Trophoblast cell (in vitro differentiated cells and primary cell): Measurements from ENCODE around the gene CRTAP.

ENCODE experiments used
- DNase-seq, 2 donors: peaks; one replicate each; pipeline ENCODE4 v3.0.0-alpha.2; 2016
- H2AFZ ChIP-seq: 2 replicates; pipeline ENCODE4 v1.6.1; 2013; ENCODE audit warnings: low read length, moderate library complexity, mild to moderate bottlenecking; ENCODE audit not compliant: insufficient read depth, poor library complexity
- H2AK5ac ChIP-seq: 2 replicates; pipeline ENCODE4 v1.6.1; 2013; ENCODE audit warnings: mild to moderate bottlenecking, low read length
- H2BK120ac ChIP-seq: 2 replicates; pipeline ENCODE4 v1.6.1; 2013; ENCODE audit warnings: low read length, mild to moderate bottlenecking, moderate library complexity; ENCODE audit not compliant: insufficient read depth, poor library complexity
- H2BK12ac ChIP-seq: 2 replicates; pipeline ENCODE4 v1.6.1; 2013; ENCODE audit warnings: mild to moderate bottlenecking, low read length, moderate library complexity
- H2BK5ac ChIP-seq: 2 replicates; pipeline ENCODE4 v1.6.1; 2013; ENCODE audit warnings: low read length, low read depth, moderate library complexity, mild to moderate bottlenecking; ENCODE audit not compliant: poor library complexity
- H3K14ac ChIP-seq: 2 replicates; pipeline ENCODE4 v1.6.1; 2013; ENCODE audit warnings: mild to moderate bottlenecking, low read length
- H3K18ac ChIP-seq: 2 replicates; pipeline ENCODE4 v1.6.1; 2013; ENCODE audit warnings: mild to moderate bottlenecking, low read length
- H3K23ac ChIP-seq: 2 replicates; pipeline ENCODE4 v1.6.1; 2013; ENCODE audit warnings: low read length
- H3K27ac ChIP-seq: 2 replicates; pipeline ENCODE4 v1.5.1; 2013; ENCODE audit warnings: low read depth, mild to moderate bottlenecking, inconsistent platforms, low read length, moderate library complexity
- H3K27me3 ChIP-seq: 2 replicates; pipeline ENCODE4 v1.6.1; 2013; ENCODE audit warnings: inconsistent platforms, mild to moderate bottlenecking, low read length, moderate library complexity; ENCODE audit not compliant: insufficient read depth
- H3K36me3 ChIP-seq, 2 experiments: 1 replicate in 1 of 2; 2 replicates in 1 of 2; pipeline ENCODE4 v1.6.1; 2013; ENCODE audit warnings: low read length in 2 of 2, mild to moderate bottlenecking in 2 of 2, moderate library complexity in 1 of 2; ENCODE audit not compliant: insufficient read depth in 2 of 2, control insufficient read depth in 1 of 2
- H3K4ac ChIP-seq: 2 replicates; pipeline ENCODE4 v1.6.1; 2013; ENCODE audit warnings: low read depth, mild to moderate bottlenecking, low read length, moderate library complexity
- H3K4me1 ChIP-seq, 2 experiments: 1 replicate in 1 of 2; 2 replicates in 1 of 2; pipeline ENCODE4 v1.6.1; 2013; ENCODE audit warnings: low read length in 2 of 2, mild to moderate bottlenecking in 2 of 2, moderate library complexity in 1 of 2; ENCODE audit not compliant: insufficient read depth in 2 of 2, control insufficient read depth in 1 of 2
- H3K4me2 ChIP-seq: 2 replicates; pipeline ENCODE4 v1.6.1; 2013; ENCODE audit warnings: inconsistent platforms, mild to moderate bottlenecking, low read length, moderate library complexity
- H3K4me3 ChIP-seq: 2 replicates; pipeline ENCODE4 v1.5.1; 2013; ENCODE audit warnings: mild to moderate bottlenecking, low read depth, low read length, inconsistent platforms
- H3K79me1 ChIP-seq: one replicate; pipeline ENCODE4 v1.6.1; 2013; ENCODE audit warnings: low read length
- H3K79me2 ChIP-seq: 2 replicates; pipeline ENCODE4 v1.6.1; 2013; ENCODE audit warnings: low read length, mild to moderate bottlenecking; ENCODE audit not compliant: control insufficient read depth, insufficient read depth, poor library complexity
- H3K9ac ChIP-seq: 2 replicates; pipeline ENCODE4 v1.6.1; 2013; ENCODE audit warnings: mild to moderate bottlenecking, low read length
- H3K9me3 ChIP-seq: 2 replicates; pipeline ENCODE4 v1.6.1; 2013; ENCODE audit warnings: low read depth, mild to moderate bottlenecking, control low read depth, inconsistent platforms, low read length; ENCODE audit not compliant: insufficient read depth
- H4K12ac ChIP-seq: 2 replicates; pipeline ENCODE4 v1.6.1; 2013; ENCODE audit warnings: low read depth, mild to moderate bottlenecking, low read length, moderate library complexity
- H4K8ac ChIP-seq: 2 replicates; pipeline ENCODE4 v1.6.1; 2013; ENCODE audit warnings: low read depth, mild to moderate bottlenecking, low read length, moderate library complexity
- H4K91ac ChIP-seq: one replicate; pipeline ENCODE4 v1.6.1; 2013; ENCODE audit warnings: low read depth, mild to moderate bottlenecking, low read length, moderate library complexity
- WGBS: extraction: QIAGEN DNeasy Blood & Tissue Kit; methylation state at CpG from one replicate; pipeline ENCODE4 v1.1.7; 2013; ENCODE audit warnings: missing lambda C conversion rate; ENCODE audit not compliant: insufficient read length, insufficient coverage; ENCODE audit errors: extremely low coverage; 5-methylcytosine and 5-hydroxymethylcytosine counted together

CRTAP gene

GRCh38 chr3:33174095-33174494 lies 60.3 kb downstream of the CRTAP start:
- Histone ChIP-seq H3K79me1 (no peaks in the 10 kb centered on the region), H2BK12ac (no peak overlapping the region), H3K27me3 (no peaks in the 10 kb centered on the region), H3K4me2 (no peak overlapping the region), H3K4ac (no peak overlapping the region), H3K9me3 (no peaks in the 10 kb centered on the region), H4K8ac (no peak overlapping the region), H3K27ac (no peak overlapping the region), H3K36me3 (no peaks in the 10 kb centered on the region), H2BK120ac (no peak overlapping the region), H3K14ac (no peak overlapping the region), H2BK5ac (no peak overlapping the region), H2AFZ (no peak overlapping the region), H4K12ac (no peak overlapping the region), H3K23ac (no peak overlapping the region), H3K9ac (no peak overlapping the region), H3K79me2 (no peaks in the 10 kb centered on the region), H3K4me3 (no peak overlapping the region), H3K18ac (no peak overlapping the region), H2AK5ac (no peak overlapping the region), H3K4me1 (no peaks in the 10 kb centered on the region), H4K91ac (no peak overlapping the region)
- DNase-seq = no peak
- WGBS = no CpG with 5 or more reads among the region's 4 CpGs

GRCh38 chr3:33174711-33175414 lies 61.0 kb downstream of the CRTAP start:
- H2AK5ac ChIP-seq = no peak overlapping the region
- no peak overlapping the region for H4K91ac ChIP-seq
- DNase-seq = no peak
- H3K79me1 ChIP-seq = no peaks in the 10 kb centered on the region
- no peak overlapping the region for H2BK120ac ChIP-seq
- WGBS = no CpG with 5 or more reads among the region's 19 CpGs
- H3K4ac ChIP-seq = no peak overlapping the region
- H3K9ac ChIP-seq = no peak overlapping the region
- H3K23ac ChIP-seq = no peak overlapping the region
- no peak overlapping the region for H4K12ac ChIP-seq
- H3K4me3 ChIP-seq = no peak overlapping the region
- H3K18ac ChIP-seq = no peak overlapping the region
- no peak overlapping the region for H2BK12ac ChIP-seq
- no peaks in the 10 kb centered on the region for H3K9me3 ChIP-seq
- H2BK5ac ChIP-seq = no peak overlapping the region
- H3K27ac ChIP-seq = no peak overlapping the region
- no peaks in the 10 kb centered on the region for H3K36me3 ChIP-seq
- no peak overlapping the region for H3K14ac ChIP-seq
- H3K4me2 ChIP-seq = no peak overlapping the region
- H2AFZ ChIP-seq = no peak overlapping the region
- H3K79me2 ChIP-seq = no peaks in the 10 kb centered on the region
- no peaks in the 10 kb centered on the region for H3K4me1 ChIP-seq
- no peak overlapping the region for H4K8ac ChIP-seq
- H3K27me3 ChIP-seq = no peaks in the 10 kb centered on the region

GRCh38 chr3:33179132-33179531 lies 65.3 kb downstream of the CRTAP start:
- Histone ChIP-seq H3K27me3 (no peaks in the 10 kb centered on the region), H2AK5ac (no peak overlapping the region), H3K14ac (no peak overlapping the region), H3K27ac (no peak overlapping the region), H3K18ac (no peak overlapping the region), H2BK5ac (no peak overlapping the region), H2AFZ (no peak overlapping the region), H4K91ac (no peak overlapping the region), H3K9me3 (no peaks in the 10 kb centered on the region), H2BK12ac (no peak overlapping the region), H3K9ac (no peak overlapping the region), H3K79me1 (no peaks in the 10 kb centered on the region), H4K12ac (no peak overlapping the region), H3K4me3 (no peak overlapping the region), H3K4me1 (no peaks in the 10 kb centered on the region), H3K36me3 (no peaks in the 10 kb centered on the region), H3K4ac (no peak overlapping the region), H2BK120ac (no peak overlapping the region), H3K79me2 (no peaks in the 10 kb centered on the region), H3K4me2 (no peak overlapping the region), H3K23ac (no peak overlapping the region), H4K8ac (no peak overlapping the region)
- no peak for DNase-seq
- no CpG with 5 or more reads among the region's 1 CpG for WGBS

GRCh38 chr3:33181229-33181628 lies 67.4 kb downstream of the CRTAP start:
- Histone ChIP-seq H2BK5ac (no peak overlapping the region), H4K12ac (no peak overlapping the region), H4K8ac (no peak overlapping the region), H3K4me3 (no peak overlapping the region), H3K23ac (no peak overlapping the region), H3K27me3 (no peaks in the 10 kb centered on the region), H2AFZ (no peak overlapping the region), H2AK5ac (no peak overlapping the region), H3K36me3 (no peaks in the 10 kb centered on the region), H3K9ac (no peak overlapping the region), H3K4me1 (no peaks in the 10 kb centered on the region), H3K27ac (no peak overlapping the region), H3K4me2 (no peak overlapping the region), H3K4ac (no peak overlapping the region), H3K79me1 (no peaks in the 10 kb centered on the region), H2BK120ac (no peak overlapping the region), H3K14ac (no peak overlapping the region), H2BK12ac (no peak overlapping the region), H3K79me2 (no peaks in the 10 kb centered on the region), H4K91ac (no peak overlapping the region), H3K18ac (no peak overlapping the region), H3K9me3 (no peaks in the 10 kb centered on the region)
- DNase-seq = no peak
- WGBS = no CpG with 5 or more reads among the region's 5 CpGs
